ENCODE measurements around the gene IGSF21.
A peak's percentile ranks its signal among the peaks of the same experiment; 100 is the strongest.

IGSF21 gene

GRCh38 chr1:18294437-18295176 is 187.0 kb downstream of the IGSF21 start:
- no peak for DNase-seq (ENCODE audit: low read depth in 1 of 2, low spot score in 1 of 2)
- TF ChIP-seq CTCF (IDR thresholded peaks at IDR 0.05; ENCODE audit: insufficient read depth, low read length), result no peak
- Histone ChIP-seq H3K27me3 (ENCODE audit: insufficient read depth, poor library complexity, severe bottlenecking) (peaks cover 6% of the 10 kb centered on the region), H3K27ac (replicated peaks) (no peak overlapping the region), H3K4me3 (replicated peaks; ENCODE audit: insufficient read depth, low read length) (no peak overlapping the region)

GRCh38 chr1:18297896-18298648 is 190.5 kb downstream of the IGSF21 start:
- DNase-seq (ENCODE audit: low read depth in 1 of 2, low spot score in 1 of 2), result no peak
- TF ChIP-seq POLR2AphosphoS5 (IDR thresholded peaks at IDR 0.05; ENCODE audit: low read depth) (no peak), CTCF (IDR thresholded peaks at IDR 0.05; ENCODE audit: insufficient read depth, low read length) (no peak), SPI1 (IDR thresholded peaks at IDR 0.05; ENCODE audit: borderline replicate concordance, low read depth) (no peak), REST (IDR thresholded peaks at IDR 0.05; ENCODE audit: insufficient replicate concordance, low read depth) (no peak), GABPA (IDR thresholded peaks at IDR 0.05; ENCODE audit: low read depth) (no peak)
- Histone ChIP-seq H3K4me3 (replicated peaks; ENCODE audit: insufficient read depth, low read length) (no peak overlapping the region), H3K27ac (replicated peaks) (no peak overlapping the region), H3K27me3 (ENCODE audit: insufficient read depth, poor library complexity, severe bottlenecking) (peaks cover 6% of the 10 kb centered on the region)

GRCh38 chr1:18299441-18300338 is 192.1 kb downstream of the IGSF21 start:
- no peak for DNase-seq (ENCODE audit: low read depth in 1 of 2, low spot score in 1 of 2)
- H3K27ac ChIP-seq (replicated peaks), result no peak overlapping the region
- TF ChIP-seq SPI1 (IDR thresholded peaks at IDR 0.05; ENCODE audit: borderline replicate concordance, low read depth), result no peak
- peak; percentile 60 for TF ChIP-seq CTCF (IDR thresholded peaks at IDR 0.05; ENCODE audit: insufficient read depth, low read length)
- TF ChIP-seq POLR2AphosphoS5 (IDR thresholded peaks at IDR 0.05; ENCODE audit: low read depth), result no peak
- TF ChIP-seq GABPA (IDR thresholded peaks at IDR 0.05; ENCODE audit: low read depth), result no peak
- H3K27me3 ChIP-seq (ENCODE audit: insufficient read depth, poor library complexity, severe bottlenecking), result peaks cover 2% of the 10 kb centered on the region
- H3K4me3 ChIP-seq (replicated peaks; ENCODE audit: insufficient read depth, low read length), result no peak overlapping the region

- H3K4me3 ChIP-seq (replicated peaks; ENCODE audit: insufficient read depth, low read length), result no peak overlapping the region
- no peak for DNase-seq (ENCODE audit: low read depth in 1 of 2, low spot score in 1 of 2)
- TF ChIP-seq SPI1 (IDR thresholded peaks at IDR 0.05; ENCODE audit: borderline replicate concordance, low read depth), result no peak
- TF ChIP-seq POLR2AphosphoS5 (IDR thresholded peaks at IDR 0.05; ENCODE audit: low read depth), result no peak
- no peak for TF ChIP-seq GABPA (IDR thresholded peaks at IDR 0.05; ENCODE audit: low read depth)
- no peak for TF ChIP-seq REST (IDR thresholded peaks at IDR 0.05; ENCODE audit: insufficient replicate concordance, low read depth)
- no peak for TF ChIP-seq CTCF (IDR thresholded peaks at IDR 0.05; ENCODE audit: insufficient read depth, low read length)
- no peak overlapping the region for H3K27ac ChIP-seq (replicated peaks)
- H3K27me3 ChIP-seq (ENCODE audit: insufficient read depth, poor library complexity, severe bottlenecking), result no peaks in the 10 kb centered on the region
These were observed 192.8 kb downstream of the IGSF21 start for GRCh38 chr1:18300376-18300775.
